GM21367 (cell line): Measurements from ENCODE around the gene MAP10.
"Not testable (repeated sequence)": the region's sequence is repeated elsewhere in the genome, so short reads cannot be mapped to it uniquely, and the experiment has no call there.

Experiments
- ATAC-seq: cut with Tn5 transposase; IDR thresholded peaks from one replicate; pipeline ENCODE4 v1.9.1; 2021; ENCODE audit not compliant: unreplicated experiment

MAP10 gene, protein sequence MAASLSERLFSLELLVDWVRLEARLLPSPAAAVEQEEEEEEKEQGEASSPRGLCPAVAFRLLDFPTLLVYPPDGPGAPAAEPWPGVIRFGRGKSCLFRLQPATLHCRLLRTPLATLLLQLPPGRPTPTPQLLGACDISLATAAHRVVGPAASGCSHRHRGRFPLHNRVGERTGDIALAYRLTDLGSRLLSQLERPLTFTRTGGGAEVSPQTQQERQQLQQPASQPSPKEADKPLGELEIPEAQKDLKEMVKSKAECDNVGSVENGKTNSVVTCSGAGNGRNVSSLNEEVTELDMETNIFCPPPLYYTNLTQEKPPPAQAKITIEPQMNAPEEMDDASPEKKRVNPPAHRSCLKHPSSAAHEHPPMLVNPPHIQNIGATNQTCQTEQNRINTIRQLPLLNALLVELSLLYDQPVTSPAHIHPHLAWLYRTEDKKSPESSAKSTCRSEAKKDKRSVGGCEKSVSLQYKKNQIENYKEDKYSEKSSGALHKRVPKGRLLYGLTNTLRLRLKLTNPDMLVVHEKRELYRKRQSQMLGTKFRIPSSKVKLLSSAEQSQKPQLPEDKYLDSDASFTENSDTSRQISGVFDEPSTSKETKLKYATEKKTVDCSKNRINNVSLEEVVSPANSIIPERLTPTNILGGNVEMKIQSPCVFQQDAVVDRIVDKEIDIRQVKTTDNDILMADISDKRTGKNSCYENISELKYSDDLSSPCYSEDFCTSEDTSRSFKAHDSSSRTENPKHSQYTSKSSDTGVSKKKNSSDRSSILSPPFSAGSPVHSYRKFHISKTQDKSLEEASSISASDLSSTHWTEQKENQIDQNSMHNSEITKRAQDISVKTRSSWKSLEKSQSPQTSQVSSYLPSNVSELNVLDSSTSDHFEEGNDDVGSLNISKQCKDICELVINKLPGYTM

DNA sequence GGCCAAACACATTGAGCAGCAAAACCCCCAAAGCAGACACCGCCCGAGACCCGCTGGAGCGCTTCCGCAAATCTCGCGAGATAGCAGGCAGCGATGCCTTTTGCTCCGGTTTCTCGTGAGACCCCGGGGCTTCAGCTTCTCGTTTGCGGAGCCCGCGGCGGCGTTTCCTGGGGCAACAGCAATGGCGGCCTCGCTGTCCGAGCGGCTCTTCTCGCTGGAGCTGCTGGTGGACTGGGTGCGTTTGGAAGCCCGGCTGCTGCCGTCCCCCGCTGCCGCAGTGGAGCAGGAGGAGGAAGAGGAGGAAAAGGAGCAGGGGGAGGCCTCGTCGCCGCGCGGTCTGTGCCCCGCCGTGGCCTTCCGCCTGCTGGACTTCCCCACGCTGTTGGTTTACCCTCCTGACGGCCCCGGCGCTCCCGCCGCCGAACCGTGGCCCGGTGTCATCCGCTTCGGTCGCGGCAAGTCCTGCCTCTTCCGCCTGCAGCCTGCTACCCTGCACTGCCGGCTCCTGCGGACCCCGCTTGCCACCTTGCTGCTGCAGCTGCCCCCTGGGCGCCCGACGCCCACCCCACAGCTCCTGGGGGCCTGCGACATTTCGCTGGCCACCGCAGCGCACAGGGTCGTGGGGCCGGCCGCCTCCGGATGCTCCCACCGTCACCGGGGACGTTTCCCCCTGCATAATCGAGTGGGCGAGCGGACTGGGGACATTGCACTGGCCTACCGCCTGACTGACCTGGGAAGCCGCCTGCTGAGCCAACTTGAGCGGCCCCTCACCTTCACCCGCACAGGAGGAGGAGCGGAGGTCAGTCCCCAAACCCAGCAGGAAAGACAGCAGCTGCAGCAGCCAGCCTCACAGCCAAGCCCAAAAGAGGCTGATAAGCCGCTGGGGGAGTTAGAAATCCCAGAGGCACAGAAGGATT lies at the start of gene MAP10:
Gene MAP10 (plus strand): TSS at position 148 of the 917 bp plus-strand sequence. CDS start 34 bp downstream, at position 182.
- peak; percentile 96 for ATAC-seq

DNA sequence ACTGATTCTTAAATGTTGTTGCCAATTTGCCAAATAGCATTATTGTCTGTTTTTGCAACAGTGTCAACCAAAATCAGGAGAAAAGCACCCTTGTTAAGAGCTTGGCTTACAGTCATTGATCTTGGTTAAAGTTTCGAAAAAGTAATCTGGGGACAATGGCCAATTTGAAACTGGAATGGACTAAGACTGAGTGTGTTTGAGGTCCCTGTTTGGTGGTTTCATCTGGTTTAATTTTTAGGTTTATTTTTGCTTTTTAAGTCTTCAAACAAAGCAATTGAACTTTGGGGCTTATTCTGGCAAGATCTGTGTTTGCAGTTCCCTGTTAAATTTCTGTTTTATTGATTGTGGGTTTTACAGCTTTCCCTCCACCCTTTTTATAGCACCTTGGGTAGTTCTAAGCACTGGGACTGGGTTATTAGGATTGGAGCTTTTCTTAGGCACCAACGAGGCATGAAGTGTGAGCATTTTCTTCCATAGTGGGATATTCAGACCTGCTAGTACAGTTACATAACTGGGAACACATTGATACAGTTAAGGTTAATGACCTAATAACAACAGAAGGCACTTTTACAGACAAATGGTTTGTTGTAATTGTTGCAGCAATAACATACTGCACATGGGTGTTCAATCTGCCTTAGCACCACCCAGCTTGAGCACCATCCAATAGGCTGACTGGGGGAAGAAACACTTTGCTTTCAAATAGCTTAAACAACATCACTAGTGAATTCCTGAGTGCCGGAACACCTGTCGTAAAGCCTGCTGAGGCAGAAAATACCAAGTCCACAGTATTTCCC lies 40.6 kb upstream of the MAP10 start:
- ATAC-seq, result no peak

DNA sequence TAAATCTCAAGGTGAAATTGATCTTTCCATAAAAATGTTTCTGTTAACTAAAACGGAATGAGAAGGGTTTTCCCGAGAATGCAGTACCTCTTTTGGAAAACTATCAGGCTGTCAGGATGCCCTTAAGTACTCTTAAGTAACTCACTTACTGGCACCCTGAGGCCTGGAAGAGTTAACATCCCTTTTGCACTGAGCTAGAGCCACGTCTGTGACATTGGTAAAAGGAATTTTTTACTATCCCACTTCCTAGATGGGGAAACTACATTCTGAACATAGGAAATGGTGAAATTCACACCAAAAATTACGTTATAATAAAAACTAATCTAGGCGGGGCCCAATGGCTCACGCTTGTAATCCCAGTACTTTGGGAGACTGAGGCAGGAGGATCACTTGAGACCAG lies 39.7 kb upstream of the MAP10 start:
- ATAC-seq, result no peak

DNA sequence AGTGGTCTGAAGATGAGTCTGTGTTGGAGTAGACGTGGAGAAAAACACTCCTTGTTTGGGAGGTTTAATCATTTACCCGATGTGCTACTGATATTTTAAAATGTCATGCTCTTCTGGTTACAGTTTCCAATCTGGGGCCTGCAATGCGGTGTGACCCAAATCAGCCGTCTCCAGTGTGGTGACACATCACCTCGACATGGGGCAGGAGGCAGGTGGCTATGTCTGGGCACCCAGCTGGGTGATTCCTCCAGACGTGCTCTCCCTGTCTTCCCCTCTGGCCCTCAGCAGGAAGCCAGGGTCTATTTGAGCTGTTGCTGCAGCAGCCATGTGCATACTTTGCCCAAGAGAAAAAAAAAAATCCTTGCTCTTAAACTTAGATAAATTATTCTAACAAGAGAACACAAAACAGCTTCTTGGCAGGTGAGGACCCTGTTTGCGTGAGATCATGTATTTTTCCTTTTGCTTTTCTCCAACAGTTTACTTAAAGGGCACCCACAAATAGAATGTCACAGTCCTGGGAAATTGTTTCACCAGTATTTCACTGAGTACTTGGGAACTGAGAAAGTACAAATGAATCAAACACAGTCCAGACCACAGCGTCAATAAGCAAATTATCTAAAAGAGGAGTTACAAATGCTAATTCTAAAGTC lies 38.9 kb upstream of the MAP10 start:
- peak; percentile 54 for ATAC-seq

DNA sequence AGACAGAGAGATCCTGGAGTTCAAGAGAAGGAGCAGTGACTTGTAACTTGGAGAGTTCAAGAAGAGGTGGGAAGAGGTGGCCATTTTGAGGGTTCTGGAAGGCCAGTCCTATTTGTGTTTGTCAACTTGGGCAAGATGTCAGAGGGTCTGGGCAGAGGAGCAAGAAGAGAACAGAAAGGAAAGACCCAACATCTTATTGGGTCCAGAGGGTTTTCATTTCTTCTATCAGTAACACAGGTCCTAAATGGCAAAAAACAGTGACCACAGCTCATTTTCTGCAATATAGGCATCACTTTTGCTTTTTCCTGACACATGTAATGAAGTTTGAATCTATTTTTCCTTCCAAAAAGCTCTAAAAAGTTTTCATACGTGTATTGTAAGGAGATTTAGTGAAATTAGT lies 38.3 kb upstream of the MAP10 start:
- ATAC-seq, result no peak

DNA sequence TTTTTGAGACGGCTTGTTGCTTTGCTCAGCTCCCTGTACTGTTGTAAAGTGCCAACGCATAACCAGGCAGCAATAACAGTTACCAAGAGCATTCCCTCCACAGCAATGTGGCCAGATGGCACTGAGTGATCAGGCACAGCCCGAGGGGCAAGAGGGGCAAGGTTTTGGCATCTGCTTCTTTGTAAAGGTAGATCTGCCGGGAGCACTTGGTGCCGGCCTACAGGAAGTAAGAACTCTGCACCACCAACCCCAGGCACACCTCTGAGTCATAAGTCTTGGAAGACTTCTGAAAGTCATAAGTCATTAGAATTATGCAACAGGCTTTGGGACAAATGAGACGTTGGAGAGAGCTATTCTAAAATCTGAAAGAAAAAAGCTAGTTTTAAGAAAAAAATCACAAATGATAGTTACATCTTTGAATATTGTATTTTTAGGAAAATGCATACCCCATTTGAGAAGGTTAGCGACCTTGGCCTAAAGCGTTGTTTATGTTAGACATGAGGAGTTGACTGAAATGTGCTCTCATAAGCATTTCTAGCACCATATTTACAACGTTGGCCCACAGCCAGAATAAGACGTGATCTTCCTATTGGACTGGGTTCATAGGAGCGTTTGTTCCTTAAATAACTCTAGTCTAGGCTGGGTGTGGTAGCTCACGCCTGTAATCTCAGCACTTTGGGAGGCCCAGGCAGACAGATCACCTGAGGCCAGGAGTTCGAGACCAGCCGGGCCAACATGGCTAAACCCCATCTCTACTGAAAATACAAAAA lies 37.7 kb upstream of the MAP10 start:
- ATAC-seq, result peak; percentile 48

DNA sequence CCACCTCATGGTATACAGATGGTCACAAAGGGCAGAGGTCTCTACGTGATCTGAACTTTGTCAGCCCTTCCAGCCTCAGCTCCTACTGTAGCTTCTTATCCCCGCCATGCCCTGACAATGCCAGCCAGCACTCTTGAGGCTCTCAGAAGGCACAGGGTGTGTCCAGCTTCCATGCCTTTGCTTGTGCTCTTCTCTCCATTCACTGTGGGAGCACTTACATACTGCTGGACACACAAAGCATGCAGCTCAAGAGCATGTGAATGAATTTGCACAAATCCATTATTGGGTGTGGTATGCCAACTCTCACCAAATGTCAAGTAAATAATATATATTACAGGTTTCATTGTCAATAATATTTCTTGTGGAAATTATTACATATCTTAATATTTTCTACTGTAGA lies 36.4 kb upstream of the MAP10 start:
- no peak for ATAC-seq

DNA sequence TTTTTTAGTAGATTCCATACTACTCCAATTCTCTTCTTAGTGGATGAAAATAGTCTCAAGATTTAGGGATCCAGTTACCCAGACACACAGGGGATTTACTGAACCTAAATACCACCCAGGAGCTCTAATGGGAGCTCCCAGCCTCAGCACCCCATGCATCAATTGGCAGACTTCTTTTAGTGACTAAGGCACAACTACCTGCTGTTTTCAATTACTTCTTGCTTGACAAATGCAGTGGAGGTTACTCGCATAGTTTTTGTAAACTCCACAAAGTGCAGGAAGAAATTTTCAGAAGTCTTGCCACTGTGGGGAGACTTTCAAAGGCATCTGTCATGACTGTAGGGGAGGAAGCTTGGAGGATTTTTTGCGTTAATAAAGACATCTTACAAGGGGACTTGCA lies 35.5 kb upstream of the MAP10 start:
- no peak for ATAC-seq

DNA sequence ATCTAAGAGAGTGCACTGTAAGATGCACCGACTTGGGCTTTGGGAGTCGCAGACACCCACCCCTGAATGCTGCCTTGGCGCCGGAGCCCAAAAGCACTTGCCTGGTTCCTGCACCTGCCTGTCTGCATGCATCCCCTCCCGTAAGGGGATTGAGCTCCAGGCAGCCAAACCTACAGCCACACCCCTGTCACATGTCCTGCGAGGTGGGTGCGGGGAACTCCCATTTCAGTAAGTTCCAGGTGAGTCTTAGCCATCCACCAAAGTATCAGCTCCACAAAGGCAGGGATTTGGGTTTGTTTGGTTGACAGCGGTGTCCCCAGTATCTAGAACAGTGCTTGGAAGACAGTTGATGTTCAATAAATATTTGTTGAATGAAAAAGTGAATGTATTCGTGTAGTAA lies 31.5 kb upstream of the MAP10 start:
- ATAC-seq, result no peak

DNA sequence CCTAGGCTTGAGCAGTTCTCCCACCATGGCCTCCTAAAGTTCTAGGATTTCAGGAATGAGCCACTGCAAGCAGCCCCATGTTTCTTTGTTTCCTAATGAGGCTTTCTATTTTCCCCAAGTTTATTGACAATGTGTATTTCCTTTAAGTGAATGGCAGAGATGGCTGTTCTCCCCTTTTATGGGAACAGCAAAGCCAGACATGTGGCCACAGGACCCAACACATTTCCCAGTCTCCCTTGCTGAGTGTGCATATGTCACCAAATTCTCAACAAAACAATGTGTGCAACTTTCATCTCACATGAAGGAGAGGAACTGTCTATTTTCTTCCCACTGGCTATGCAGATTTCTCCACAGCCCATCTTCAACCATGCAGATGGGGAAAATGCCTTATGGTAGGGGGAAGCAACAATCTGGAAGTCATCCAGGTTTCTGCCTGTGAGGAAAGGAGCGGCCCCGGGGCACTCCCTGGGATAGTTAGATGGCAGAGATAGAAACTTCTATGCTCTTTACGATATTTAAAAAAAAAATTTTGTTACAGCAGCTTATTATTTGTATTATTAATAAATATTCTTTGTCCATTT lies 28.6 kb upstream of the MAP10 start:
- no peak for ATAC-seq

DNA sequence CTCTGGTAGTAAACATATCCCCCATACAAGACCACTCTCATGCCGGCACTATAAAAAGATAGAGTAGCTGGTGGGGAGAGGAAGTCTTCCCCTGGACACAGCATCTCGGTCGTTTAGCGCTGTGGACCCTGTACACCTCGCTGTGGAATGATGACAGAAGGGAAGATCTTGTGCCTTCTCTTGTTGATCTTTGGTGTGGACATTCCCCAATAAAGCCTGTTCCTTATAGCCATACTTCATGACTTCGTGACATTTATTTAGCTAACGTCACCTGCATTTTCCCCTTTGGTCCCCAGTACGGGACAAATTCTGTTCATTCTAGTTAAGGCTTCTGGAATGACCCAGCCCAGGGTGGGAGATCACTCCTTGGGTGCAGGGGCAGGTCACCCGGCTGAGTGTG lies 24.9 kb upstream of the MAP10 start:
- no peak for ATAC-seq

DNA sequence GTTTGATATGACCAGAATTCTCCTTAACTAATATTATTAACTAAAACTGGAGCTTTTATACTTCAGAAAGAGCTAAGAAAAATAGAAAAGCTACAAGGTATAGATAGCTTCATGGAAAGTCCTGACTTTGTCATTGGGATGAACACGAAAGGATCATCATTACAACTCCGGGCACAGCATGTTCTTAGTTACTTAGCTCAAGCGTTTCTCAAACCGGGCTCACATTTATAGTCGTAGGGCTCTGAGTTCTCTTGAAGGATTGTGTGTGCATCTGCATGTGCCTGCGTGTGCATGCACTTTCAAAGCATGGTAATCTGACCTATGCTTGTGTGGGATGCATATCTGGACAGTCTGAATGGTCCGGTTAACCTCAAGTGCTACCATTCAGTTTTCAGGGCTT lies 20.4 kb upstream of the MAP10 start:
- ATAC-seq, result no peak

DNA sequence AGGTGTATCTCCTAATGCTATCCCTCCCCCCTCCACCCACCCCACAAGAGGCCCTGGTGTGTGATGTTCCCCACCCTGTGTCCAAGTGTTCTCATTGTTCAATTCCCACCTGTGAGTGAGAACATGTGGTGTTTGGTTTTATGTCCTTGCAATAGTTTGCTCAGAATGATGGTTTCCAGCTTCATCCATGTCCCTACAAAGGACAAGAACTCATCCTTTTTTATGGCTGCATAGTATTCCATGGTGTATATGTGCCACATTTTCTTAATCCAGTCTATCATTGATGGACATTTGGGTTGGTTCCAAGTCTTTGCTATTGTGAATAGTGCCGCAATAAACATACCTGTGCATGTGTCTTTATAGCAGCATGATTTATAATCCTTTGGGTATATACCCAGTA lies 19.6 kb upstream of the MAP10 start:
- not testable (repeated sequence) for ATAC-seq

DNA sequence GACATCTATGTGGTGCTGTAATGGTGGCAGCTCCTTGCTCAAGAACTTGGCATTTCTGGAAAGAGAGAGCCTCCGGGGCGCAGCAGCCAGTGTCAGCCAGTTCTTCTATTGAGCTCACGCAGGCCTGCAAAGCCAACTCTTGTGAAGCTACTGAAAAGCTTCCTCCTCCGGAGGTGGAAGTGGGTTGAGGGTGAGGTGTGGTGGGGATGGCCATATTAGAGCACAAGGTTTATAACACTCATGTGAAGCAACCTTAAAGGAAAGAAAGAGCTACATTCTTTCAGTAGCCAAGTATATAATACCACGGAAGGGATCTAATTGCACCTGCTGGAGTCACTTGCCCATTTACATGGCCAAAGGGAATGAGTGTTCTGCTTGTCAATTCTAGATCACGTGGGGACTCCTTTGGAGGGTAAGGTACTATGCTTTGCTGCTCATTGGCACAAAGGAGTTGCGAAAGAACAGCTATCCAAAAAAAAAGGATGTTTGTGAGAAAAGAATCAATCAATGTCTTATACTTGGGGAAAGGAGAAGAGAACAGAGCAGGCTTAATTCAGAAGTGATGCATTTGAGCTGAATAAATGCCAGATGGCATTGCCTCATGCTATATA lies 18.3 kb upstream of the MAP10 start:
- ATAC-seq, result no peak

DNA sequence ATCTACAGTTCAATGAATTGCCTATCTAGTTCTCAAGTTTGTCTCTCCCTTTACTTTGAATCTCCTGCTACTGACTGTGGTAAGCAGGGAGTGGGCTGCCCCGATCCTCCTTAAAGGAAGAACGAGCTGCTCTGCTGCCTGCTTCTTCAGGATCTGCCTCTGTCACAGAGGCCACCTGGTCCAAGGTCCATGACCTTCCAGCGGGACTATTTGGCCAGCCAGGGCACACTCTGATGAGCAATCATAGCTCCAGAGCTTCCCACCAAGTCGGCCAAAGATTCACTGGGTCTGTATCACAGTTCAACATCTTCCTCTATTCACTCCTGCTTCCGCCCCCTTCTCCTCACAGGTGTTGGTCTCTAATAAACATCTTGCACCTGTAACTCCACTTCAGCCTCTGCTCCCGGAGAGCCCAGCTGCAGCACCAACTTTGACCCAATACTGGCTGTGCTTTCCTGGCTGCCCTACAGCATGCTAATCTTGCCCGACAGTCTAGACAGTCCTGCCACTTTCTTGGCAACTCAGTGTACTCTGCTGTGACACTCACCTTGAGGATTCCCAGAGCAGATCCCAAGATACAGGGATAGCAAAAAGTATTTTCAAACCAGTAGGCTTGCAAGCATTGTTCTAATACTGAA lies 16.9 kb upstream of the MAP10 start:
- ATAC-seq, result no peak

DNA sequence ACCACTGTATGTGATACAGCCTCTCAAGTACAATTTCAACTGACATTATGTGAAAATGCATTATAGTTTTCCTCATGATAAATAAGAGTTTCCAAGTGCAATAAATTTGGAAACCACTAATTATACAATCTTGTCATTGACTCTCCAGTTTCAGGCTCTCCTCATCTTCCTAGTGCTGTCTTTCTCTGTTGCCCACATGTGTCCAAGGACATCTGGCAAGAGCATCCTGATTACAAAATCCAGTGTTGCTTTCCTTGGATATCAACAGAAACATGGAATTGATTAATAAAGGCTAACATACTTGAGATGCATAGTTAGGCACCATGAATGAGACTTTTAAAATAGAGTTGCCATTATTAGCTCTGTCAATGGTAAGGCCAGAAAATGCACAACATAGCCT lies 15.6 kb upstream of the MAP10 start:
- no peak for ATAC-seq

DNA sequence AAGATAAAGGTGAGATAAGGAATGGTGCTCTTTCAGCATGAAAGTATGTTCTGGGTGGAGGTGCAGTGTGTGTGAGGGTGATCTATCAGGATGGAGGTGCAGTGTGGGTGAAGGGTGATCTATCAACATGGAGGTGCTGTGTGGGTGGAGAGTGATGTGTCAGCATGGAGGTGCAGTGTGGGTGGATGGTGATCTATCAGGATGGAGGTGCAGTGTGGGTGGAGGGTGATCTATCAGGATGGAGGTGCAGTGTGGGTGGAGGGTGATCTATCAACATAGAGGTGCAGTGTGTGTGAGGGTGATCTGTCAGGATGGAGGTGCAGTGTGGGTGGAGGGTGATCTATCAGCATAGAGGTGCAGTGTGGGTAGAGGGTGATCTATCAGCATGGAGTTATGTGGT lies 12.3 kb upstream of the MAP10 start:
- no peak for ATAC-seq

DNA sequence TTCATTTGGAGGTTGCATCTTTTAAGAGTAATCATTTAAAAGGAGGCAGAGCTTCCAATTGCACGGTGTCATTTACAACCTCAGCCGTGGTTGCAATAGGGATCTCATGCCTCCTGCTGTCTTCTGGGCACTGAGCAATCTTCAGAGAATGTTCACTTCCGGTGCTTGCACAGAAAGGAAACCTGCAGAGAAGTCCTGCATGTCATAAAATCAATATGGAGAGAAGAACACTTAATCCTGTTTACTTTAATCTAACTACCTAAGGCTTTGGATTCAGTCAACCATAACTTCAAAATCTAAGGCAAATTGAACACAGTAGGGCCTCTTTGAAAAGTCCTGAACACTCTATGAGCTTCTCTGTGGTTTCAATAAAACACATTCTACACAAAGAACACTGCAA lies 11.3 kb upstream of the MAP10 start:
- ATAC-seq, result no peak
